ENCODE results near the gene KDM1B.
A peak's percentile ranks its signal among the peaks of the same experiment; 100 is the strongest.

Gene KDM1B

GRCh38 chr6:18154507-18155149 is 594 bp upstream of the KDM1B start, which contains the start of gene TPMT (continued):
- peak; percentile 74 for TF ChIP-seq ZBTB21 (tag by site-specific recombination; IDR thresholded peaks at IDR 0.05)
- peak; percentile 88 for TF ChIP-seq ZNF629 (tag by site-specific recombination; IDR thresholded peaks at IDR 0.05)
- TF ChIP-seq ZEB2 (tag by site-specific recombination; IDR thresholded peaks at IDR 0.05): peak; percentile 71; the same call in 1 of the 2 replicates
- peak; percentile 87 for TF ChIP-seq ZBTB20 (tag by site-specific recombination; IDR thresholded peaks at IDR 0.05)
- 0 out of 2 replicates have a peak, but pooled peaks have one; percentile 42 for TF ChIP-seq ZBTB7A (tag by site-specific recombination; IDR thresholded peaks at IDR 0.05; ENCODE audit: low read depth)
- TF ChIP-seq ZNF660 (tag by site-specific recombination; IDR thresholded peaks at IDR 0.05): 0 out of 2 replicates have a peak, but pooled peaks have one; percentile 18
- TF ChIP-seq ZNF174 (tag by site-specific recombination; IDR thresholded peaks at IDR 0.05): no peak
- TF ChIP-seq ZFHX2 (tag by site-specific recombination; conservative IDR thresholded peaks at IDR 0.05): peak; percentile 96
- TF ChIP-seq ZNF292 (tag by site-specific recombination; IDR thresholded peaks at IDR 0.05; ENCODE audit: borderline replicate concordance, low read depth): no peak
- TF ChIP-seq, protein P1, sequence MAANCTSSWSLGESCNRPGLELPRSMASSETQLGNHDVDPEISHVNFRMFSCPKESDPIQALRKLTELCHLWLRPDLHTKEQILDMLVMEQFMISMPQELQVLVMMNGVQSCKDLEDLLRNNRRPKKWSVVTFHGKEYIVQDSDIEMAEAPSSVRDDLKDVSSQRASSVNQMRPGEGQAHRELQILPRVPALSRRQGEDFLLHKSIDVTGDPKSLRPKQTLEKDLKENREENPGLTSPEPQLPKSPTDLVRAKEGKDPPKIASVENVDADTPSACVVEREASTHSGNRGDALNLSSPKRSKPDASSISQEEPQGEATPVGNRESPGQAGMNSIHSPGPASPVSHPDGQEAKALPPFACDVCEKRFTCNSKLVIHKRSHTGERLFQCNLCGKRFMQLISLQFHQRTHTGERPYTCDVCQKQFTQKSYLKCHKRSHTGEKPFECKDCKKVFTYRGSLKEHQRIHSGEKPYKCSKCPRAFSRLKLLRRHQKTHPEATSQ (tag by site-specific recombination; IDR thresholded peaks at IDR 0.05): 0 out of 2 replicates have a peak, but pooled peaks have one; percentile 45
- TF ChIP-seq ZNF354C (tag by site-specific recombination; IDR thresholded peaks at IDR 0.05; ENCODE audit: borderline replicate concordance, low read depth): no peak
- TF ChIP-seq ZNF2 (tag by site-specific recombination; IDR thresholded peaks at IDR 0.05): peak; percentile 67; the same call in 1 of the 2 replicates
- TF ChIP-seq ZNF677 (tag by site-specific recombination; IDR thresholded peaks at IDR 0.05): no peak

- H3K27ac ChIP-seq (ENCODE audit: extremely low read depth, low read depth, low read length): peak overlapping the region; percentile 76; the same call in 1 of the 2 replicates
- POLR2A ChIA-PET: interaction anchor here (0.5 kb wide), 1 partner anchor 277 kb away, joined by 4 read pairs; no protein-coding TSS in a partner anchor
- TF ChIP-seq, protein P2, sequence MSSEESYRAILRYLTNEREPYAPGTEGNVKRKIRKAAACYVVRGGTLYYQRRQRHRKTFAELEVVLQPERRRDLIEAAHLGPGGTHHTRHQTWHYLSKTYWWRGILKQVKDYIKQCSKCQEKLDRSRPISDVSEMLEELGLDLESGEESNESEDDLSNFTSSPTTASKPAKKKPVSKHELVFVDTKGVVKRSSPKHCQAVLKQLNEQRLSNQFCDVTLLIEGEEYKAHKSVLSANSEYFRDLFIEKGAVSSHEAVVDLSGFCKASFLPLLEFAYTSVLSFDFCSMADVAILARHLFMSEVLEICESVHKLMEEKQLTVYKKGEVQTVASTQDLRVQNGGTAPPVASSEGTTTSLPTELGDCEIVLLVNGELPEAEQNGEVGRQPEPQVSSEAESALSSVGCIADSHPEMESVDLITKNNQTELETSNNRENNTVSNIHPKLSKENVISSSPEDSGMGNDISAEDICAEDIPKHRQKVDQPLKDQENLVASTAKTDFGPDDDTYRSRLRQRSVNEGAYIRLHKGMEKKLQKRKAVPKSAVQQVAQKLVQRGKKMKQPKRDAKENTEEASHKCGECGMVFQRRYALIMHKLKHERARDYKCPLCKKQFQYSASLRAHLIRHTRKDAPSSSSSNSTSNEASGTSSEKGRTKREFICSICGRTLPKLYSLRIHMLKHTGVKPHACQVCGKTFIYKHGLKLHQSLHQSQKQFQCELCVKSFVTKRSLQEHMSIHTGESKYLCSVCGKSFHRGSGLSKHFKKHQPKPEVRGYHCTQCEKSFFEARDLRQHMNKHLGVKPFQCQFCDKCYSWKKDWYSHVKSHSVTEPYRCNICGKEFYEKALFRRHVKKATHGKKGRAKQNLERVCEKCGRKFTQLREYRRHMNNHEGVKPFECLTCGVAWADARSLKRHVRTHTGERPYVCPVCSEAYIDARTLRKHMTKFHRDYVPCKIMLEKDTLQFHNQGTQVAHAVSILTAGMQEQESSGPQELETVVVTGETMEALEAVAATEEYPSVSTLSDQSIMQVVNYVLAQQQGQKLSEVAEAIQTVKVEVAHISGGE (tag by site-specific recombination; conservative IDR thresholded peaks at IDR 0.05; ENCODE audit: low read depth): 0 out of 2 replicates have a peak, but pooled peaks have one; percentile 5
- TF ChIP-seq ZNF510 (tag by site-specific recombination; IDR thresholded peaks at IDR 0.05; ENCODE audit: insufficient replicate concordance) (no peak), ZNF558 (tag by site-specific recombination; IDR thresholded peaks at IDR 0.05) (no peak), ZNF660 (tag by site-specific recombination; IDR thresholded peaks at IDR 0.05) (peak; percentile 9; the same call in 1 of the 2 replicates), ZNF169 (tag by site-specific recombination; IDR thresholded peaks at IDR 0.05) (no peak), MZF1 (tag by site-specific recombination; IDR thresholded peaks at IDR 0.05; ENCODE audit: borderline replicate concordance) (no peak), EGR2 (tag by site-specific recombination; IDR thresholded peaks at IDR 0.05; ENCODE audit: low read depth) (no peak), PRDM1 (tag by site-specific recombination; IDR thresholded peaks at IDR 0.05) (peak; percentile 43; the same call in 1 of the 2 replicates), ZNF777 (tag by site-specific recombination; IDR thresholded peaks at IDR 0.05; ENCODE audit: borderline replicate concordance) (peak; percentile 53; the same call in 1 of the 2 replicates), ZNF341 (tag by site-specific recombination; IDR thresholded peaks at IDR 0.05; ENCODE audit: low read depth) (peak; percentile 91)
- TF ChIP-seq, protein P3, sequence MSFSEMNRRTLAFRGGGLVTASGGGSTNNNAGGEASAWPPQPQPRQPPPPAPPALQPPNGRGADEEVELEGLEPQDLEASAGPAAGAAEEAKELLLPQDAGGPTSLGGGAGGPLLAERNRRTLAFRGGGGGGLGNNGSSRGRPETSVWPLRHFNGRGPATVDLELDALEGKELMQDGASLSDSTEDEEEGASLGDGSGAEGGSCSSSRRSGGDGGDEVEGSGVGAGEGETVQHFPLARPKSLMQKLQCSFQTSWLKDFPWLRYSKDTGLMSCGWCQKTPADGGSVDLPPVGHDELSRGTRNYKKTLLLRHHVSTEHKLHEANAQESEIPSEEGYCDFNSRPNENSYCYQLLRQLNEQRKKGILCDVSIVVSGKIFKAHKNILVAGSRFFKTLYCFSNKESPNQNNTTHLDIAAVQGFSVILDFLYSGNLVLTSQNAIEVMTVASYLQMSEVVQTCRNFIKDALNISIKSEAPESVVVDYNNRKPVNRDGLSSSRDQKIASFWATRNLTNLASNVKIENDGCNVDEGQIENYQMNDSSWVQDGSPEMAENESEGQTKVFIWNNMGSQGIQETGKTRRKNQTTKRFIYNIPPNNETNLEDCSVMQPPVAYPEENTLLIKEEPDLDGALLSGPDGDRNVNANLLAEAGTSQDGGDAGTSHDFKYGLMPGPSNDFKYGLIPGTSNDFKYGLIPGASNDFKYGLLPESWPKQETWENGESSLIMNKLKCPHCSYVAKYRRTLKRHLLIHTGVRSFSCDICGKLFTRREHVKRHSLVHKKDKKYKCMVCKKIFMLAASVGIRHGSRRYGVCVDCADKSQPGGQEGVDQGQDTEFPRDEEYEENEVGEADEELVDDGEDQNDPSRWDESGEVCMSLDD (tag by site-specific recombination; IDR thresholded peaks at IDR 0.05): 0 out of 2 replicates have a peak, but pooled peaks have one; percentile 5
- TF ChIP-seq, protein P4, sequence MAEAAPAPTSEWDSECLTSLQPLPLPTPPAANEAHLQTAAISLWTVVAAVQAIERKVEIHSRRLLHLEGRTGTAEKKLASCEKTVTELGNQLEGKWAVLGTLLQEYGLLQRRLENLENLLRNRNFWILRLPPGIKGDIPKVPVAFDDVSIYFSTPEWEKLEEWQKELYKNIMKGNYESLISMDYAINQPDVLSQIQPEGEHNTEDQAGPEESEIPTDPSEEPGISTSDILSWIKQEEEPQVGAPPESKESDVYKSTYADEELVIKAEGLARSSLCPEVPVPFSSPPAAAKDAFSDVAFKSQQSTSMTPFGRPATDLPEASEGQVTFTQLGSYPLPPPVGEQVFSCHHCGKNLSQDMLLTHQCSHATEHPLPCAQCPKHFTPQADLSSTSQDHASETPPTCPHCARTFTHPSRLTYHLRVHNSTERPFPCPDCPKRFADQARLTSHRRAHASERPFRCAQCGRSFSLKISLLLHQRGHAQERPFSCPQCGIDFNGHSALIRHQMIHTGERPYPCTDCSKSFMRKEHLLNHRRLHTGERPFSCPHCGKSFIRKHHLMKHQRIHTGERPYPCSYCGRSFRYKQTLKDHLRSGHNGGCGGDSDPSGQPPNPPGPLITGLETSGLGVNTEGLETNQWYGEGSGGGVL (tag by site-specific recombination; IDR thresholded peaks at IDR 0.05): 0 out of 2 replicates have a peak, but pooled peaks have one; percentile 43
Measured at GRCh38 chr6:18155864-18156421, 721 bp downstream of the KDM1B start.

More at GRCh38 chr6:18155864-18156421, 721 bp downstream of the KDM1B start:
- peaks cover 3 to 10% of the 10 kb centered on the region in 2 experiments; a peak in 2 of 3 replicates for H3K36me3 ChIP-seq (ENCODE audit: control insufficient read depth in 2 of 2, insufficient read depth in 1 of 2, low read length in 2 of 2)
- H3K4me3 ChIP-seq (ENCODE audit: low read depth, low read length): peak overlapping the region; percentile 93
- CTCF ChIA-PET: interaction anchor here (1.5 kb wide), 1 partner anchor 168 kb away, joined by 5 read pairs; no protein-coding TSS in a partner anchor
- no peaks in the 10 kb centered on the region for H3K9me3 ChIP-seq (ENCODE audit: control insufficient read depth, insufficient read depth, low read depth, low read length)
- H3K4me1 ChIP-seq (ENCODE audit: control insufficient read depth, insufficient read depth, low read length): peaks cover 3% of the 10 kb centered on the region; the same call in 1 of the 2 replicates
